Chondrocyte (in vitro differentiated cells): ENCODE measurements around the gene DUSP16. TPM values are rescaled to one million over a fixed set of nuclear protein-coding genes. Genes with fewer than 3 reads are reported as not detected.

Source experiments
- DNase-seq: peaks from one replicate; pipeline ENCODE4 v3.0.0; 2021; ENCODE audit warnings: mixed read lengths, low spot score
- H3K27ac Mint-ChIP-seq: one replicate; pipeline ENCODE4 v1.8.0; 2021; ENCODE audit warnings: mild to moderate bottlenecking, moderate library complexity, mixed read lengths; ENCODE audit not compliant: unreplicated experiment
- H3K27me3 Mint-ChIP-seq: 2 replicates; pipeline ENCODE4 v1.8.0; 2021; ENCODE audit warnings: low read depth, mixed read lengths
- H3K36me3 Mint-ChIP-seq: 2 replicates; pipeline ENCODE4 v1.8.0; 2021; ENCODE audit warnings: low read depth, mixed read lengths
- H3K4me1 Mint-ChIP-seq: 2 replicates; pipeline ENCODE4 v1.8.0; 2021; ENCODE audit warnings: low read depth, mild to moderate bottlenecking, mixed read lengths
- H3K4me3 Mint-ChIP-seq: one replicate; pipeline ENCODE4 v1.8.0; 2021; ENCODE audit warnings: mild to moderate bottlenecking, moderate library complexity, mixed read lengths; ENCODE audit not compliant: unreplicated experiment
- H3K9me3 Mint-ChIP-seq: 2 replicates; pipeline ENCODE4 v1.8.0; 2021; ENCODE audit warnings: low read depth, mixed read lengths
- total RNA-seq: library from RNA; stranded (reverse); gene quantifications from 3 replicates; pipeline ENCODE4 v1.2.1, GENCODE V29; 2021
- TF ChIP-seq, protein P1 (sequence below): fragments of 200-600 bp; sonication (generic); IDR thresholded peaks from 2 replicates; pipeline ENCODE4 v1.5.0; 2021; ENCODE audit warnings: antibody characterized with exemption, mild to moderate bottlenecking, moderate library complexity

DUSP16 gene
- total RNA-seq, 1 donor from 2014 or later = 13.7 TPM

DNA sequence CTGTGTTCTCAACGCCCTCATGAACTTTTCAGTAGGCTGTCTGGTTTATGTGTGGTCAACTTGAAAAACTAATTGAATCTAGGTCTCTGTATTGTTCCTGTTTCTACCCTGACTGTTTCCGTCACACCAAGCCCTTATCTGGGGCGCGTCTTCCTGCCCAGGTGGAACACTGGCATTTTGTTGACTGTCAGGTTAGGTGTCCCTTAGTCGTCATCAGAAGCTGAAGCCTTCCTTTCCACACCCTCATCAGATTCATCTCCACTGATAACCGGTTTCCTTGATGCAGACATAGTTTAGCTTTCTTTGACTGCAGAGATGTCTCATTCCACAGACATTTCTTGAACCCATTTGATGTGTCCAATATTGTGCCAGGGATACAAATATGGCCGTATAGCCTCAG, 96.5 kb downstream of the DUSP16 start:
- Mint-ChIP-seq H3K4me1 (peaks cover 6% of the 10 kb centered on the region), H3K9me3 (peaks cover 2% of the 10 kb centered on the region), H3K4me3 (no peak overlapping the region), H3K36me3 (peaks cover 5% of the 10 kb centered on the region), H3K27me3 (no peaks in the 10 kb centered on the region), H3K27ac (no peak overlapping the region)
- DNase-seq = no peak
- TF ChIP-seq, protein P1, sequence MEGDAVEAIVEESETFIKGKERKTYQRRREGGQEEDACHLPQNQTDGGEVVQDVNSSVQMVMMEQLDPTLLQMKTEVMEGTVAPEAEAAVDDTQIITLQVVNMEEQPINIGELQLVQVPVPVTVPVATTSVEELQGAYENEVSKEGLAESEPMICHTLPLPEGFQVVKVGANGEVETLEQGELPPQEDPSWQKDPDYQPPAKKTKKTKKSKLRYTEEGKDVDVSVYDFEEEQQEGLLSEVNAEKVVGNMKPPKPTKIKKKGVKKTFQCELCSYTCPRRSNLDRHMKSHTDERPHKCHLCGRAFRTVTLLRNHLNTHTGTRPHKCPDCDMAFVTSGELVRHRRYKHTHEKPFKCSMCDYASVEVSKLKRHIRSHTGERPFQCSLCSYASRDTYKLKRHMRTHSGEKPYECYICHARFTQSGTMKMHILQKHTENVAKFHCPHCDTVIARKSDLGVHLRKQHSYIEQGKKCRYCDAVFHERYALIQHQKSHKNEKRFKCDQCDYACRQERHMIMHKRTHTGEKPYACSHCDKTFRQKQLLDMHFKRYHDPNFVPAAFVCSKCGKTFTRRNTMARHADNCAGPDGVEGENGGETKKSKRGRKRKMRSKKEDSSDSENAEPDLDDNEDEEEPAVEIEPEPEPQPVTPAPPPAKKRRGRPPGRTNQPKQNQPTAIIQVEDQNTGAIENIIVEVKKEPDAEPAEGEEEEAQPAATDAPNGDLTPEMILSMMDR = no peak

GRCh38 chr12:12465522-12465921, 97.1 kb downstream of the DUSP16 start:
- TF ChIP-seq, protein P1 = no peak
- H3K4me3 Mint-ChIP-seq = no peak overlapping the region
- H3K9me3 Mint-ChIP-seq = peaks cover 2% of the 10 kb centered on the region
- peaks cover 5% of the 10 kb centered on the region for H3K36me3 Mint-ChIP-seq
- H3K4me1 Mint-ChIP-seq = peaks cover 6% of the 10 kb centered on the region
- H3K27ac Mint-ChIP-seq = no peak overlapping the region
- DNase-seq = no peak
- no peaks in the 10 kb centered on the region for H3K27me3 Mint-ChIP-seq

DNA sequence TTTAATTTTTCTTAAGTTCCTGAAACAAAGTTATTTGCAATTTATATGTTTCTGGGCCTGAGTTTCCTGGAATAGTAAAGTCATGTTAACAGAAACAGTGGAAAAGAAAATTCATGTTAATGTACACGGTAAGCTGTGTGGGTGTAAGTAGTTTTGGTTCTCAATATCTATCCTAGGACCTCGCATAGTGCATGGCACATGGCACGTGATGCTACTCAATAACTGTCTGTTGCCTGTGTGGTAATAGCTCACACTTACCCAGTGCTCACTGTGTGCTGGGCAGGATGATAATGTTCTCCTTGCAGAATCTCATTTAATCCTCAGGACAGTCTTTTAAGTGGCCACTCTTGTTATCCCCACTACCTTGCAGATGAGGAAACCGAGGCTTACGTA, 100.7 kb downstream of the DUSP16 start:
- Mint-ChIP-seq H3K27me3 (no peaks in the 10 kb centered on the region), H3K4me1 (no peaks in the 10 kb centered on the region), H3K9me3 (no peaks in the 10 kb centered on the region), H3K4me3 (no peak overlapping the region), H3K36me3 (peaks cover 5% of the 10 kb centered on the region), H3K27ac (no peak overlapping the region)
- TF ChIP-seq, protein P1 = no peak
- DNase-seq = no peak

DNA sequence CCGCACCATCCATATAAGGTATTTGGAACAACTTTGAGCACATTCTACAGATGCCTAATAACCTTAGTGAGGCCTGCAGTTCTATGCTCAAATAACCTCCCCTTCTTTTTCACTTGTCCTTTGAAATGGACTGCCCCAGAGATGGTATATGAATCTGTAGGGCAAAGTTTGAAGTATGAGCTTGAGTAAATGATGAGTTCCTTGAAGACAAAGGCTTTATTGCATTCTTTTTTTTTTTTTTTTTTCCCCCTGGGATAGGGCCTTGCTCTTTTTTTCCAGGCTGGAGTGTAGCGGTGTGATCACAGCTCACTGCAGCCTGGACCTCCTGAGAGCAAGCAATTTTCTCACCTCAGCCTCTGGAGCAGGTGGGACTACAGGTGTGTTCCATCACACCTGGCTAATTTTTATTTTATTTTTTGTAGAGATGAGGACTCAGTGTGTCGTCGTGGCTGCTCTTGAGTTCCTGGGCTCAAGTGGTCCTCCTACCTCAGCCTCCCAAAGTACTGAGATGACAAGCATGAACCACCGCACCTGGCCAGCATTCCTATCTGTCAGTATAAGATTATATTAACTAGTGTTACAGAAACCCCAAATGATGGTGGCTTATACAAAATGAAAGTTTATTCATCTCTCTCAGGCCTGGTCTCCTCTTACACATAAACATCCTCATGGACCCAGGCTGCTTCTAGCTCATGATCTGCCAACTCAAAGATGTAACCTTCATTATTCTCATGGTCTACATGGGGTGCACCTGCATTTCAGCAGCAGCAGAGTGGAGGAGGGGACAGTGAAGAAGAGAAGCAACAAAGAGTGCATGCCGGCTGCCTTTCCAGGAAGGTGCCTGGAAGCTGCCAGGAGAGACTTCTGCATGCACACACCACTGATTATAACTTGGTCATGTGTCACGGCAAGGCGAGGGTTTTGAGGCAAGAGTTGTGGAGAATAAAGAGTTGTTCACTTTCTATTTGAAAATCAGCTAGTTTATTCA, 101.4 kb downstream of the DUSP16 start:
- Mint-ChIP-seq H3K4me3 (no peak overlapping the region), H3K9me3 (no peaks in the 10 kb centered on the region), H3K36me3 (peaks cover 2% of the 10 kb centered on the region), H3K27ac (no peak overlapping the region), H3K27me3 (no peaks in the 10 kb centered on the region), H3K4me1 (peaks cover 3% of the 10 kb centered on the region)
- DNase-seq = no peak
- TF ChIP-seq, protein P1 = no peak

- no peaks in the 10 kb centered on the region for H3K9me3 Mint-ChIP-seq
- no peak overlapping the region for H3K4me3 Mint-ChIP-seq
- peaks cover 1% of the 10 kb centered on the region for H3K36me3 Mint-ChIP-seq
- no peaks in the 10 kb centered on the region for H3K27me3 Mint-ChIP-seq
- TF ChIP-seq, protein P1 = no peak
- H3K4me1 Mint-ChIP-seq = peaks cover 3% of the 10 kb centered on the region
- no peak overlapping the region for H3K27ac Mint-ChIP-seq
- no peak for DNase-seq
Measured at GRCh38 chr12:12456637-12457036, 106.0 kb downstream of the DUSP16 start.
